ENCODE results near the gene ERC2.

Gene ERC2

GRCh38 chr3:55620351-55621025, 847.8 kb downstream of the ERC2 start:
- DNase-seq (ENCODE audit: low spot score) = no peak

- DNase-seq (ENCODE audit: low spot score) = no peak
These were observed 849.0 kb downstream of the ERC2 start for GRCh38 chr3:55619046-55619808.

DNA sequence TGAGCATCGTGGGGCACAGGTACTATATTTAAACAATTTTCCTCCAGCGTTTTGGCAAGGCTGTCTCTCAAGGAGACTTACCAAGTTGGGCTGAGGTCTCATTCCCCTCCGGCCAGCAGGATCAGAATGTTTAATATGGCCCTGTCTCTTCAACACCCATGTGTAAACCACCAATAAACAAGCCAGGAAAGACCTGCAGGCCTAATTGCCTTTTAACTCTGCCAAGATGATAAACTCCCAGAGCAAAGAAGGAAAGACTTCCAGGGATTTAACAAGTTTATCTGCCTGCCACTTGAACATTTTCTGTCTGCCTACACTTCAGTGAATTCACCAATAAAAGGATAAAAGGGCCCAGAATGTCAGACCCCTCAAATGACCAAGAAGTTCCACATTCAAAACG, 850.9 kb downstream of the ERC2 start:
- DNase-seq (ENCODE audit: low spot score) = no peak

- no peak for DNase-seq (ENCODE audit: low spot score)
These were observed 851.5 kb downstream of the ERC2 start for GRCh38 chr3:55616803-55617202.

DNA sequence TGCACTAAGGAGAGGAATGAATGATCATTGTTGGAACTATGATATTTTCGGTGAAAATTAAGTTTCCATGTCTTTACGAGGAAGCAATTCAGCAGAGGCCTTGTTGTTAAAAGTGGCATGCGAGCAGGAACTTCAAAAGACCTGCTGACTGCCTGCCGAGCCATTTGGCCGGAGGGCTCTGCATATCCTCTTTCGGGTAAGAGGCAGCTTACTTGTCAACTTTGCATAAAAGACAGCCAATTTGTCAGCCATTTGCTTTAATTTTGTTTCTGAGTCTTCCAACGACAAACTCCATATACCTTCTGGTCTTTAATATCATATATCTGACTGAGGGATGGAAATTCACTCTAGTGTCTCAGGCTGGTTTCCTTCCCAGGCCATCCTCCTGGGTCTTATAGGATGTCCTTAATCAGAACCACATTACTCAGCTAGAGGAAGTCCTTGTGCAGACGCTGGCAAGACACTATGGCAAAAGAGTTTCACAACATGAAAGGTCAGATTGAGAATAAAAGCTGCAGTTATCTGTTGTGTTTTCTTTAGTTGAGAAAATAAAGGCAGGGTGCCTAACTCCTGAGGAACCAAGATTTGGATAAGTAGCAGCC, 852.5 kb downstream of the ERC2 start:
- no peak for DNase-seq (ENCODE audit: low spot score)

- no peak for DNase-seq (ENCODE audit: low spot score)
These were observed 853.1 kb downstream of the ERC2 start for GRCh38 chr3:55615039-55615693.

DNA sequence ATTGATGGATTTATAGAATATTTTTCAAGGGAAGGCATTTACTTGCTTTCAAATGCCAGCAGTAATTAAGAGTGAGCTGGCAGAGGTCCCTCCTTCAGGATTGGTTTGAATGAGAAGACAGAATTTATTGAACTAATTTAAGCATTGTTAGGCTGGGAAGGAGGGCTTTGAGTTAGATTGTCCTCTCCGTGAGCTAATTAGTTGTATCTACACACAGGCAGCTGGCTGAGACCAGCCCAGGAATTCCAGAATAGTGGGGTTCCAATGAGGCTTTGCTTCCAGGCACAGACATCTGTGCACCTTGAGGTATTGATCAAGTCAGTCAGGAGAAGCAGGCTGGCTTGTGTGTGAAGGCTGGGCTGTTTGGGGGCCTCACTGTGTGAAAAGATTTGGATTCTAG, 857.1 kb downstream of the ERC2 start:
- no peak for DNase-seq (ENCODE audit: low spot score)

DNA sequence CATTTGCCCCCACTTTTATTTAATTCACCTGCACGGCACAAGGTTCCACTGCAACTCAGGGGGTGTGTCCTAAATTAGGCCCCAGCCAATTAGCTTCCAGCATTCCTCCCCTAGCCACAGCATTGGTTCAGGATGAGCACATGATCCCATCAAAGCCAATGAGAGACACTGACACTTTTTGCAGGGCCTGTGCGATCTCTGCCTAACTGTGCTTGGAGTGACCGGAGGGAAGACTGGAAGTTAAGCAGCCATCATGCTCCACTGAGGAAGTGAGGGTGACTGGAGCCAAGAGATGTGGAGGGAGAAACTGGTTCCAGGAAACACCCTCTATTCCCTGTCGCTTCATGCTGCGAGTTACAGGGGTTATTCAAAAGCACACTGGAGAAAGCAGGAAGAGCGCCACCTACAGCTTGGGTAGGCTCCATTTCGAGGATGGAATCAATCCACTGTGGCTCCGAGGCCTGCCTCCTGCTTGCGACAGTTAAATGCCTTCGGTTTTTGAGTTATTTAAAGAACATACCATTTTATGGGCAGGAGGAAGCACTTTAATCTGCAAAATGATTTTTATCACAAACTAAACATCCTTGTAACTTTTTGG, 858.9 kb downstream of the ERC2 start:
- no peak for DNase-seq (ENCODE audit: low spot score)

GRCh38 chr3:55608301-55608937, 859.8 kb downstream of the ERC2 start:
- DNase-seq (ENCODE audit: low spot score) = no peak

DNA sequence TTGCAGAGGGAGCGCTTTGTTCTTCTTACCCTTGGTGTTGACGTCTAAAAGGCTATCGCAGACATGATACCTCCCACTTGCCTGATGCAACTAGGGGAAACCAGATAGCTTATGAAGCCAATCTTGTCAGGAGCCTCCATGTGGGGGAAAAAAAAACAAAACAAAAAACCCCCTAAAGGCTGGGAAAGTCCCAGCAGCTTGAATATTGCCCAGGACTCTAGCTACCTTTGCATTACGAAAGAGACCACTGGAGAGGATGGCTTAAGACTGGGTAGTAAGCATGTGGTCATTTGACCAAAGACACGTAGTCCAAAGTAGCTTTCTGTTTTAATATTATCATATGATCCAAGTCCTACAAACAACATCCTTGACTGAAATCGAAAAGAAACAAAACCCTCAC, 860.4 kb downstream of the ERC2 start:
- no peak for DNase-seq (ENCODE audit: low spot score)

DNA sequence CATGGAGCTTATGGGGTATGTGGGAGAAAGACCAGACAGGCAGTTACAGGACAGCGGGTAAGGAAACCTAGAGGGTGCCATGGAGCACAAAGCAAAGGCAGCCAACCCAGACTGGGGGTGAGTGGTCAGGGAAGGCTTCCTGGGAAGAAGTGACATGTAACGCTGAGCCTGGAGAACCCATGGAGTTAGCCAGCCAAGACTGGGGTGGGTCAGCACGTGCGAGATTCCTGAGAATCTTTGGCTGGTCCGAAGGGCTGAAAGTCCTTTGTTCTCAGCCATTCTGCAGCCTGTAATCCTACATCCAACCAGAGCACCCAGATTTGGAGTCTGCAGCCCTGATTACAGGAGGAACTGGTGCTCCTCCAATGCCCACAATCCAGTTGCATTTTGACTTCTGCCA, 861.1 kb downstream of the ERC2 start:
- no peak for DNase-seq (ENCODE audit: low spot score)

DNA sequence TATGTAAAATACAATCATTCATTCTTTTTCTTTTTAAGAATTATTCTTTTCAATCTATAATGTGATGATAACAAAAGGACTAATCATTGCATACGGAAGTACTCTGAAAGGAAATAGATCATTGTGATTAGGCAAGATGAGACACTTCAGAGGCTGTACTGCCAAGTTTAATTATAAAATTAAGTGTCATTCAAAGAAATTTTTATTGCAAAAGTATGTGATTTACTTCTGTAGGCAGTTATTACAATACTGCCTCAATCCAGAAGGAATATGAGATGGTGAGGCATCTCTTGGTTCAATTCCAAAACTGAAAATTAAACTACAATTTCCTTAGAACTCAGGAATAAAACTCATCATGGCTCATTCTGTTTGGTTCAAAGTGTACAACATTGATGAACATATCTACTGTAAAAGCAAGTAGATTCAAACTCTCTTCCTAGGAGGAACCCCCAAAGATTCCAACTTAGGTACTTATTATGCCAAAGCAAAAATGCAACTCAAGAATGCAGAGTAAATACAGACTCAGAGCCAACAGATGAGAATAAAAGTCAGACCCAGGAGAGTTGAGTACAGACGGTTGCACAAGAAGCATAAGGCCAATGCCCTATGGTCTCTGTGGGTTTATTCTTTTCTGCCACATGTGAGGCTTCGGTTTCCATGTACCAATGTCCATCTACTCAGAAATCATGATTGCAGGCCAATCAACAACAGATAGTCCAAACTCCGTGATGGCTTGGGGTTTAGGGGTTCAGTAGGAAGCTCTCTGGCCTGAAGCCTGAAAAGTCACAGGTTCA, 862.6 kb downstream of the ERC2 start:
- no peak for DNase-seq (ENCODE audit: low spot score)

- no peak for DNase-seq (ENCODE audit: low spot score)
These were observed 863.4 kb downstream of the ERC2 start for GRCh38 chr3:55604846-55605245.

GRCh38 chr3:55604402-55604801, 863.9 kb downstream of the ERC2 start:
- no peak for DNase-seq (ENCODE audit: low spot score)

DNA sequence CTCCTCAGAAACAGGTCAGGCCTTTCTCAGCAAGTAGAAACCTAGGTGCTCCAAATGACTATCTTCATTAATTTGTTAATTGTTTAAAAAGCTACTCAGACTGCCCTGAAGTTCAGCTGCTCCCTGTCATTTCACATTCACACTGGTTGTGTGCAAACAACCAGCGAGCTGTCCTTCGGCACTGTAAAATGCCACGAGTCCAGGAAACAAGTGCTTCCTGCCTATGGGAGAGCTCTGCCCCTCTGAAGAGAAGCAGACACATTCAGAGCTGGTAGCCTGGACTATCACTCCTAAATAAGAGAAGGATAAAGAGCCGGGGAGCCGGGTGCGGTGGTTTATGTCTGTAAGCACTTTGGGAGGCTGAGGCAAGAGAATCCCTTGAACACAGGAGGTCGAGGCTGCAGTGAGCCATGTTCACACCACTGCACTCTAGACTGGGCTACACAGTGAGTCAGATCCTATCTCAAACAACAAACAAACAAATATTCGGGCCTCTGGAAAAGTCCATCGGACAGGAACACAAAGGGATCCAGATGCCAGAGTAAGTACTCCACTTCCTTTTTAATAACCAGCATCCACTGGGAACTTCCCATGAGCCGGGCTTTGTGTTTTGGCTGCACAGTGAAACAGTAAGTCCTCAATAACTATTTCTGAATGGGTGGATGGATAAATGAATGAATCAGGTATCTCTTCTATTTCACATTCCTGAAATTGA, 866.7 kb downstream of the ERC2 start:
- no peak for DNase-seq (ENCODE audit: low spot score)

GRCh38 chr3:55598224-55598623, 870.0 kb downstream of the ERC2 start:
- no peak for DNase-seq (ENCODE audit: low spot score)

- DNase-seq (ENCODE audit: low spot score) = no peak
These were observed 870.6 kb downstream of the ERC2 start for GRCh38 chr3:55597641-55598040.

- DNase-seq (ENCODE audit: low spot score) = no peak
These were observed 872.1 kb downstream of the ERC2 start for GRCh38 chr3:55596212-55596611.

- no peak for DNase-seq (ENCODE audit: low spot score)
These were observed 872.8 kb downstream of the ERC2 start for GRCh38 chr3:55595420-55595819.

- no peak for DNase-seq (ENCODE audit: low spot score)
These were observed 875.7 kb downstream of the ERC2 start for GRCh38 chr3:55592572-55592971.
